H1 (cell line): ENCODE results near the gene ABCA1. TPM values are rescaled to one million over a fixed set of nuclear protein-coding genes. Genes with fewer than 3 reads are reported as not detected.

Experiments used
- CTCF ChIA-PET: fragments of 300-600 bp; sonication (Branson Sonifier 250); formaldehyde crosslinking; loops from one replicate; lab custom pipeline; 2021; ENCODE audit not compliant: partially characterized antibody; lab: Charles Lee
- POLR2A ChIA-PET: fragments of 300-600 bp; sonication (Branson Sonifier 250); formaldehyde crosslinking; loops from one replicate; lab custom pipeline; 2021; ENCODE audit warnings: inconsistent platforms; ENCODE audit not compliant: partially characterized antibody; lab: Charles Lee
- DNase-seq, 2 experiments: peaks; one replicate each; pipeline versions ENCODE4 v3.0.0 to v3.0.0-alpha.2; 2010 to 2022; ENCODE audit warnings: low spot score in 2 of 2, low read depth in 1 of 2, mixed read lengths in 1 of 2
- FAIRE-seq: peaks from 2 replicates; lab custom pipeline; 2011; peaks lifted over from hg19 to GRCh38; lab: Jason Lieb, UNC
- H2AFZ ChIP-seq: 2 replicates; pipeline ENCODE4 v1.8.1; 2012; ENCODE audit warnings: low read length, inconsistent platforms
- H2AK5ac ChIP-seq: 2 replicates; pipeline ENCODE4 v1.6.1; 2013; ENCODE audit warnings: low read depth, low read length
- H2BK120ac ChIP-seq: replicated peaks from 2 replicates; pipeline ENCODE3; 2013; ENCODE audit warnings: low read depth, low read length, inconsistent platforms
- H2BK12ac ChIP-seq: 2 replicates; pipeline ENCODE4 v1.6.1; 2013; ENCODE audit warnings: low read depth, low read length
- H2BK15ac ChIP-seq: 2 replicates; pipeline ENCODE4 v1.6.1; 2013; ENCODE audit warnings: low read length
- H2BK20ac ChIP-seq: 2 replicates; pipeline ENCODE4 v1.6.1; 2013; ENCODE audit warnings: low read length
- H2BK5ac ChIP-seq: 2 replicates; pipeline ENCODE4 v1.6.1; 2013; ENCODE audit warnings: low read depth, low read length
- H3K14ac ChIP-seq: 2 replicates; pipeline ENCODE4 v1.6.1; 2013; ENCODE audit warnings: inconsistent platforms; ENCODE audit not compliant: insufficient read length
- H3K18ac ChIP-seq: 2 replicates; pipeline ENCODE4 v1.6.1; 2013; ENCODE audit warnings: low read length; ENCODE audit errors: extremely low read depth
- H3K23ac ChIP-seq: 2 replicates; pipeline ENCODE4 v1.6.1; 2013; ENCODE audit warnings: inconsistent platforms; ENCODE audit not compliant: insufficient read length
- H3K23me2 ChIP-seq: 2 replicates; pipeline ENCODE4 v1.6.1; 2013; ENCODE audit warnings: low read depth, low read length
- H3K27ac ChIP-seq: 2 replicates; pipeline ENCODE4 v1.6.1; 2011; ENCODE audit warnings: low read depth, low read length, inconsistent platforms
- H3K27me3 ChIP-seq, 4 experiments: replicated peaks in 1 of 4; 1 replicate in 1 of 4; 2 replicates in 3 of 4; pipeline versions ENCODE4 v1.6.1 to v1.8.1; 2011 to 2013; ENCODE audit warnings: low read length in 3 of 4, mild to moderate bottlenecking in 3 of 4, inconsistent platforms in 2 of 4, mixed read lengths in 2 of 4, moderate library complexity in 1 of 4; ENCODE audit not compliant: control insufficient read depth in 3 of 4, insufficient read depth in 3 of 4; ENCODE audit errors: extremely low read depth in 1 of 4
- H3K36me3 ChIP-seq, 4 experiments: 2 replicates each; pipeline versions ENCODE4 v1.6.1 to v1.8.1; 2011 to 2013; ENCODE audit warnings: mild to moderate bottlenecking in 4 of 4, low read length in 3 of 4, moderate library complexity in 2 of 4, control low read depth in 1 of 4, inconsistent platforms in 1 of 4; ENCODE audit not compliant: insufficient read depth in 4 of 4, control insufficient read depth in 2 of 4
- H3K4ac ChIP-seq: replicated peaks from 2 replicates; pipeline ENCODE3; 2013; ENCODE audit warnings: low read length, low read depth, mixed read lengths, inconsistent platforms; ENCODE audit not compliant: insufficient read length
- H3K4me1 ChIP-seq, 4 experiments: replicated peaks in 1 of 4; 1 replicate in 1 of 4; 2 replicates in 3 of 4; pipeline versions ENCODE4 v1.6.1 to v1.8.1; 2011 to 2013; ENCODE audit warnings: low read length in 3 of 4, inconsistent platforms in 2 of 4, mixed read lengths in 1 of 4; ENCODE audit not compliant: insufficient read depth in 4 of 4, control insufficient read depth in 3 of 4
- H3K4me2 ChIP-seq, 2 experiments: 2 replicates each; pipeline versions ENCODE4 v1.6.1 to v1.8.1; 2011 to 2013; ENCODE audit warnings: low read depth in 2 of 2, low read length in 2 of 2, control low read depth in 1 of 2, inconsistent platforms in 1 of 2, mild to moderate bottlenecking in 1 of 2; ENCODE audit not compliant: insufficient read depth in 1 of 2
- H3K4me3 ChIP-seq, 4 experiments: fragments of 200-600, 300-600 bp in 1 of 4; sonication (generic), shearing (Covaris generic), sonication (Bioruptor Twin) in 1 of 4; 2 replicates each; pipeline versions ENCODE4 v1.5.1 to v1.8.1; 2011 to 2016; ENCODE audit warnings: low read length in 4 of 4, low read depth in 3 of 4, control low read depth in 2 of 4, inconsistent platforms in 2 of 4, mild to moderate bottlenecking in 2 of 4, mixed read lengths in 1 of 4, moderate library complexity in 1 of 4; ENCODE audit not compliant: insufficient read depth in 2 of 4; ENCODE audit errors: extremely low read depth in 1 of 4
- H3K56ac ChIP-seq: replicated peaks from 2 replicates; pipeline ENCODE3; 2013; ENCODE audit warnings: low read depth, mild to moderate bottlenecking, mixed read lengths, low read length, inconsistent platforms; ENCODE audit not compliant: insufficient read length
- H3K79me1 ChIP-seq: 2 replicates; pipeline ENCODE4 v1.6.1; 2013; ENCODE audit warnings: low read depth, low read length, control low read depth
- H3K79me2 ChIP-seq, 2 experiments: 2 replicates each; pipeline versions ENCODE4 v1.6.1 to v1.8.1; 2012 to 2013; ENCODE audit warnings: low read length in 2 of 2, mild to moderate bottlenecking in 2 of 2, inconsistent platforms in 1 of 2; ENCODE audit not compliant: insufficient read depth in 2 of 2, control insufficient read depth in 1 of 2
- H3K9ac ChIP-seq, 4 experiments: replicated peaks in 1 of 4; 1 replicate in 1 of 4; 2 replicates in 3 of 4; pipeline versions ENCODE4 v1.6.1 to v1.8.1; 2011 to 2013; ENCODE audit warnings: low read depth in 3 of 4, low read length in 3 of 4, control low read depth in 2 of 4, mild to moderate bottlenecking in 2 of 4, moderate library complexity in 2 of 4, inconsistent platforms in 1 of 4; ENCODE audit errors: extremely low read depth in 1 of 4
- H3K9me3 ChIP-seq, 2 experiments: 2 replicates each; pipeline versions ENCODE4 v1.6.1 to v1.8.1; 2012 to 2013; ENCODE audit warnings: mild to moderate bottlenecking in 2 of 2, moderate library complexity in 2 of 2, control low read depth in 1 of 2, inconsistent platforms in 1 of 2, low read depth in 1 of 2, low read length in 1 of 2, mixed read lengths in 1 of 2; ENCODE audit not compliant: insufficient read depth in 2 of 2
- H4K20me1 ChIP-seq, 2 experiments: replicated peaks in 1 of 2; 2 replicates each; pipeline versions ENCODE3 to v1.8.1; 2011 to 2013; ENCODE audit warnings: inconsistent platforms in 2 of 2, low read length in 2 of 2, mild to moderate bottlenecking in 1 of 2; ENCODE audit not compliant: insufficient read depth in 2 of 2, control insufficient read depth in 1 of 2
- H4K5ac ChIP-seq: 2 replicates; pipeline ENCODE4 v1.6.1; 2013; ENCODE audit warnings: low read length, low read depth, mixed read lengths, inconsistent platforms; ENCODE audit not compliant: insufficient read length
- H4K8ac ChIP-seq: 2 replicates; pipeline ENCODE4 v1.8.0; 2013; ENCODE audit warnings: mild to moderate bottlenecking, moderate library complexity, low read length, inconsistent platforms; ENCODE audit not compliant: insufficient read depth; ENCODE audit errors: extremely low read depth
- H4K91ac ChIP-seq: replicated peaks from 2 replicates; pipeline ENCODE3; 2013; ENCODE audit warnings: low read length, mixed read lengths, inconsistent platforms; ENCODE audit not compliant: insufficient read length
- ASH2L ChIP-seq: fragments of 200-600, 300-600 bp; sonication (generic); IDR thresholded peaks from one replicate; pipeline ENCODE4 v1.7.1; 2017; ENCODE audit warnings: low read length
- ATF2 ChIP-seq: IDR thresholded peaks from 2 replicates; pipeline ENCODE4 v1.6.1; 2012; ENCODE audit warnings: low read length, inconsistent platforms
- CHD1 ChIP-seq: IDR thresholded peaks from 2 replicates; pipeline ENCODE4 v1.6.1; 2012; ENCODE audit warnings: low read depth, low read length, improper control_type of control experiment
- EZH2 ChIP-seq: fragments of 200-600 bp; sonication (generic); IDR thresholded peaks from 2 replicates; pipeline ENCODE4 v1.7.1; 2012; ENCODE audit warnings: low read depth, mild to moderate bottlenecking, moderate library complexity, low read length, inconsistent platforms; ENCODE audit not compliant: severe bottlenecking
- GABPA ChIP-seq: IDR thresholded peaks from 2 replicates; pipeline ENCODE4 v1.6.1; 2011; ENCODE audit warnings: mild to moderate bottlenecking, low read length, moderate library complexity, borderline replicate concordance; ENCODE audit not compliant: insufficient read depth
- HDAC2 ChIP-seq, 2 experiments: fragments of 300-600 bp in 1 of 2; sonication (generic) in 1 of 2; IDR thresholded peaks; 2 replicates each; pipeline ENCODE4 v1.6.1; 2011 to 2012; ENCODE audit warnings: low read depth in 2 of 2, low read length in 2 of 2, mild to moderate bottlenecking in 2 of 2, moderate library complexity in 2 of 2, borderline replicate concordance in 1 of 2, inconsistent platforms in 1 of 2
- JUND ChIP-seq: IDR thresholded peaks from 2 replicates; pipeline ENCODE4 v1.6.1; 2011; ENCODE audit warnings: mild to moderate bottlenecking, improper control_type of control experiment, low read length
- KDM4A ChIP-seq: IDR thresholded peaks from one replicate; pipeline ENCODE4 v1.7.1; 2012; ENCODE audit warnings: low read depth, mild to moderate bottlenecking, moderate library complexity, low read length, inconsistent platforms; ENCODE audit not compliant: severe bottlenecking
- NRF1 ChIP-seq: IDR thresholded peaks from 2 replicates; pipeline ENCODE4 v1.6.1; 2011; ENCODE audit warnings: mild to moderate bottlenecking, low read depth, low read length, improper control_type of control experiment
- SAP30 ChIP-seq: fragments of 300-600 bp; sonication (generic); IDR thresholded peaks from 2 replicates; pipeline ENCODE4 v1.7.1; 2012; ENCODE audit warnings: low read length, moderate library complexity, mild to moderate bottlenecking, inconsistent platforms; ENCODE audit not compliant: insufficient read depth, insufficient replicate concordance
- SUZ12 ChIP-seq: fragments of 200-600 bp; sonication (generic); IDR thresholded peaks from 2 replicates; pipeline ENCODE4 v1.6.1; 2012; ENCODE audit warnings: mild to moderate bottlenecking, inconsistent platforms, low read length, moderate library complexity, mixed read lengths
- TAF7 ChIP-seq: optimal IDR thresholded peaks from 2 replicates; pipeline ENCODE3; 2011; ENCODE audit warnings: low read depth, mild to moderate bottlenecking, inconsistent platforms, low read length, moderate library complexity, borderline replicate concordance
- TBP ChIP-seq: IDR thresholded peaks from 2 replicates; pipeline ENCODE4 v1.6.1; 2011; ENCODE audit warnings: low read depth, low read length, improper control_type of control experiment
- polyA plus RNA-seq, 7 experiments: library from polyadenylated mRNA; depleted of rRNA in 3 of 7; stranded (reverse) in 5 of 7; unstranded in 2 of 7; fragments of >200 nt in 5 of 7; fragments of 200-250 nt in 2 of 7; gene quantifications; 1 replicate in 5 of 7; 2 replicates in 1 of 7; 4 replicates in 1 of 7; pipeline versions ENCODE4 v1.2.1 to v1.2.3, GENCODE V29; 2011 to 2013; ENCODE audit warnings: missing spikeins in 2 of 7, mixed read lengths in 2 of 7
- total RNA-seq: library from RNA; stranded (reverse); fragmentation: NEBNext Ultra II Directional; extraction: Animal tissue kit (Norgen Biotek cat#: 25700); gene quantifications from 2 replicates; pipeline ENCODE4 v1.2.1, GENCODE V29; 2021

Gene ABCA1
- total and polyA plus RNA-seq, 2 of the 8 experiments (the other 6 are each of a cell fraction or from before 2014, with no cell fraction given): 6.9 to 7.8 TPM

DNA sequence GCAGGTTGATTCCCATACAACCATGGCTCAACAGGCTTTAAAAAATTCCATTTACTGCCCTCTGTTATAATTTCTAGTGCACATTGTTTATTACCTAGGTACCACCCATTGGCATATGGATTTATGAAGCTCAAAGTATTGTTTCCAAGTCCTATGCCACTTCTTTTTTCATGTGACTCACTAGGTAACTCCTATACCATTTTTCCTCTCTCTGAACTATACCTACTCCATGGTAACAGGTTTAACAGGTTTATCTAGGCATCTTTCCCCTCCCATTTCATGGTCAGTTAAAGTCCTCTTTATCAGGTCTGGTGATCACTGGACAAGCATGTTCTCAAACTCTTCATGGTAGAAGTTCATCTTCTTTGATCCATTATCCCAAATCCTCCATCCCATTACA lies 49.6 kb upstream of the ABCA1 start:
- H3K79me2 ChIP-seq: no peaks in the 10 kb centered on the region
- no peak overlapping the region for H4K8ac ChIP-seq
- H3K36me3 ChIP-seq: no peaks in the 10 kb centered on the region
- no peak overlapping the region for H2BK12ac ChIP-seq
- no peak overlapping the region for H2BK120ac ChIP-seq
- no peak for DNase-seq
- H3K9me3 ChIP-seq: no peaks in the 10 kb centered on the region
- POLR2A ChIA-PET: no interaction called here
- H3K9ac ChIP-seq: no peak overlapping the region
- CTCF ChIA-PET: interaction anchor here (0.7 kb wide), 1 partner anchor 8 kb away, joined by 3 read pairs; no protein-coding TSS in a partner anchor
- H3K56ac ChIP-seq: no peak overlapping the region
- no peak overlapping the region for H3K27ac ChIP-seq
- H2BK15ac ChIP-seq: no peak overlapping the region
- H3K14ac ChIP-seq: no peak overlapping the region
- H3K18ac ChIP-seq: no peak overlapping the region
- FAIRE-seq: no peak
- no peak overlapping the region for H3K4me3 ChIP-seq
- no peak overlapping the region for H2BK5ac ChIP-seq
- no peak overlapping the region for H2AFZ ChIP-seq
- no peak overlapping the region for H4K91ac ChIP-seq
- H3K4me1 ChIP-seq: peaks cover 0 to 7% (median 0%) of the 10 kb centered on the region in 4 experiments; a peak in 1 of 7 replicates
- H4K5ac ChIP-seq: no peak overlapping the region
- H4K20me1 ChIP-seq: no peaks in the 10 kb centered on the region
- no peak overlapping the region for H3K4ac ChIP-seq
- no peak overlapping the region for H3K23ac ChIP-seq
- H3K4me2 ChIP-seq: no peak overlapping the region
- H2AK5ac ChIP-seq: no peak overlapping the region
- H2BK20ac ChIP-seq: no peak overlapping the region
- no peaks in the 10 kb centered on the region for H3K23me2 ChIP-seq
- no peaks in the 10 kb centered on the region for H3K79me1 ChIP-seq
- no peaks in the 10 kb centered on the region for H3K27me3 ChIP-seq
- TF ChIP-seq ATF2: no peak
- TF ChIP-seq NRF1: no peak
- no peak for TF ChIP-seq EZH2
- TF ChIP-seq GABPA: no peak
- no peak for TF ChIP-seq SUZ12
- TF ChIP-seq JUND: no peak
- no peak for TF ChIP-seq HDAC2 (IDR thresholded peaks at IDR 0.05; ENCODE audit: borderline replicate concordance in 1 of 2, low read depth in 2 of 2, low read length in 2 of 2)
- TF ChIP-seq CHD1: no peak
- TF ChIP-seq TAF7: no peak
- TF ChIP-seq TBP: no peak
- TF ChIP-seq KDM4A: no peak
- TF ChIP-seq ASH2L: no peak
- TF ChIP-seq SAP30: no peak
